Activated naive CD4-positive, alpha-beta T cell treated with Interleukin-2 at 50 U/mL for 16 hours (primary cell): ENCODE data around the gene PER3.
A peak's percentile ranks its signal among the peaks of the same experiment; 100 is the strongest.

ENCODE experiments used
- DNase-seq: peaks from one replicate; pipeline ENCODE4 v3.0.0-alpha.2; 2020

PER3 gene

GRCh38 chr1:7878027-7878426 lies 93.9 kb downstream of the PER3 start:
- DNase-seq, result no peak

- DNase-seq, result no peak
Measured at GRCh38 chr1:7879228-7879627, 95.1 kb downstream of the PER3 start.

GRCh38 chr1:7884757-7885156 lies 100.7 kb downstream of the PER3 start:
- no peak for DNase-seq

- DNase-seq, result peak; percentile 9
Measured at GRCh38 chr1:7885513-7886404, 101.7 kb downstream of the PER3 start.

GRCh38 chr1:7886405-7886745 lies 102.3 kb downstream of the PER3 start:
- no peak for DNase-seq

GRCh38 chr1:7888248-7889081 lies 104.4 kb downstream of the PER3 start:
- no peak for DNase-seq

- no peak for DNase-seq
Measured at GRCh38 chr1:7890853-7891252, 106.8 kb downstream of the PER3 start.

- no peak for DNase-seq
Measured at GRCh38 chr1:7891804-7892203, 107.7 kb downstream of the PER3 start.

- no peak for DNase-seq
Measured at GRCh38 chr1:7893529-7894180, 109.6 kb downstream of the PER3 start.
